ENCODE data around the gene RAB11A.

The RAB11A gene

GRCh38 chr15:65867244-65867643 lies 2.0 kb upstream of the RAB11A start:
- TF ChIP-seq GATA3 (IDR thresholded peaks at IDR 0.05; ENCODE audit: low read depth, low read length), result no peak

- peak; percentile 50; the same call in 1 of the 2 replicates for TF ChIP-seq GATA2 (IDR thresholded peaks at IDR 0.05; ENCODE audit: low read depth, low read length)
- TF ChIP-seq GATA3 (IDR thresholded peaks at IDR 0.05; ENCODE audit: low read depth, low read length), result no peak
These were observed 655 bp upstream of the RAB11A start for GRCh38 chr15:65868546-65869125.

GRCh38 chr15:65869954-65870871 lies 922 bp downstream of the RAB11A start:
- TF ChIP-seq GATA2 (IDR thresholded peaks at IDR 0.05; ENCODE audit: low read depth, low read length) (no peak), GATA3 (IDR thresholded peaks at IDR 0.05; ENCODE audit: low read depth, low read length) (no peak)

- TF ChIP-seq GATA3 (IDR thresholded peaks at IDR 0.05; ENCODE audit: low read depth, low read length) (no peak), GATA2 (IDR thresholded peaks at IDR 0.05; ENCODE audit: low read depth, low read length) (no peak)
These were observed 1.7 kb downstream of the RAB11A start for GRCh38 chr15:65870889-65871533.

- TF ChIP-seq GATA3 (IDR thresholded peaks at IDR 0.05; ENCODE audit: low read depth, low read length) (no peak), GATA2 (IDR thresholded peaks at IDR 0.05; ENCODE audit: low read depth, low read length) (no peak)
These were observed 4.0 kb downstream of the RAB11A start for GRCh38 chr15:65873256-65873655.

- TF ChIP-seq GATA3 (IDR thresholded peaks at IDR 0.05; ENCODE audit: low read depth, low read length) (no peak), GATA2 (IDR thresholded peaks at IDR 0.05; ENCODE audit: low read depth, low read length) (no peak)
These were observed 6.2 kb downstream of the RAB11A start for GRCh38 chr15:65875458-65875857.

- TF ChIP-seq GATA2 (IDR thresholded peaks at IDR 0.05; ENCODE audit: low read depth, low read length) (no peak), GATA3 (IDR thresholded peaks at IDR 0.05; ENCODE audit: low read depth, low read length) (no peak)
These were observed 8.5 kb downstream of the RAB11A start for GRCh38 chr15:65877749-65878148.

- no peak for TF ChIP-seq GATA2 (IDR thresholded peaks at IDR 0.05; ENCODE audit: low read depth, low read length)
- TF ChIP-seq GATA3 (IDR thresholded peaks at IDR 0.05; ENCODE audit: low read depth, low read length), result no peak
These were observed 12.6 kb downstream of the RAB11A start for GRCh38 chr15:65881766-65882434.

GRCh38 chr15:65883571-65883970 lies 14.3 kb downstream of the RAB11A start:
- TF ChIP-seq GATA2 (IDR thresholded peaks at IDR 0.05; ENCODE audit: low read depth, low read length) (no peak), GATA3 (IDR thresholded peaks at IDR 0.05; ENCODE audit: low read depth, low read length) (no peak)

- TF ChIP-seq GATA3 (IDR thresholded peaks at IDR 0.05; ENCODE audit: low read depth, low read length), result no peak
- no peak for TF ChIP-seq GATA2 (IDR thresholded peaks at IDR 0.05; ENCODE audit: low read depth, low read length)
These were observed 15.2 kb downstream of the RAB11A start for GRCh38 chr15:65884511-65884910.

GRCh38 chr15:65885668-65886218 lies 16.5 kb downstream of the RAB11A start:
- no peak for TF ChIP-seq GATA2 (IDR thresholded peaks at IDR 0.05; ENCODE audit: low read depth, low read length)
- no peak for TF ChIP-seq GATA3 (IDR thresholded peaks at IDR 0.05; ENCODE audit: low read depth, low read length)

GRCh38 chr15:65887565-65887964 lies 18.3 kb downstream of the RAB11A start:
- TF ChIP-seq GATA2 (IDR thresholded peaks at IDR 0.05; ENCODE audit: low read depth, low read length) (no peak), GATA3 (IDR thresholded peaks at IDR 0.05; ENCODE audit: low read depth, low read length) (no peak)

GRCh38 chr15:65888981-65889380 lies 19.7 kb downstream of the RAB11A start:
- TF ChIP-seq GATA3 (IDR thresholded peaks at IDR 0.05; ENCODE audit: low read depth, low read length), result no peak
- no peak for TF ChIP-seq GATA2 (IDR thresholded peaks at IDR 0.05; ENCODE audit: low read depth, low read length)

- TF ChIP-seq GATA3 (IDR thresholded peaks at IDR 0.05; ENCODE audit: low read depth, low read length) (no peak), GATA2 (IDR thresholded peaks at IDR 0.05; ENCODE audit: low read depth, low read length) (no peak)
These were observed 23.8 kb downstream of the RAB11A start for GRCh38 chr15:65893060-65893459.

Data from SH-SY5Y (cell line).